Gastroesophageal sphincter (tissue), 4 donors: Measurements from ENCODE around the gene RNASET2. TPM values are rescaled to one million over a fixed set of nuclear protein-coding genes. Genes with fewer than 3 reads are reported as not detected.

Experiments
- ATAC-seq: fragments of 150-250 bp; one replicate; pipeline ENCODE4 v1.9.1; 2016; ENCODE audit warnings: mild to moderate bottlenecking, moderate library complexity
- H3K27ac ChIP-seq, 4 donors: fragments of 200-600 bp; sonication (generic) in 3 of 4; 1 replicate in 3 of 4; 2 replicates in 1 of 4; pipeline ENCODE4 v1.5.1; 2016 to 2019
- H3K27me3 ChIP-seq: fragments of 200-600 bp; sonication (generic); one replicate; pipeline ENCODE4 v1.5.1; 2019
- H3K36me3 ChIP-seq, 2 donors: fragments of 200-600 bp; sonication (generic); one replicate each; pipeline ENCODE4 v1.5.1; 2019; ENCODE audit warnings: control low read depth in 1 of 2
- H3K4me1 ChIP-seq, 3 donors: fragments of 200-600 bp; sonication (generic); 1 replicate in 2 of 3; 2 replicates in 1 of 3; pipeline ENCODE4 v1.5.1; 2016 to 2019; ENCODE audit warnings: control low read depth in 2 of 3
- H3K4me3 ChIP-seq, 2 donors: fragments of 200-600 bp; sonication (generic); one replicate each; pipeline ENCODE4 v1.5.1; 2019; ENCODE audit warnings: mild to moderate bottlenecking in 1 of 2, moderate library complexity in 1 of 2
- H3K9me3 ChIP-seq, 3 donors: fragments of 200-600 bp; sonication (generic); one replicate each; pipeline ENCODE4 v1.5.1; 2017 to 2019; ENCODE audit warnings: control low read depth in 2 of 3
- CTCF ChIP-seq, 4 experiments: fragments of 200-600 bp in 2 of 4; fragments of 450-650 bp in 2 of 4; sonication (generic) in 1 of 4; IDR thresholded peaks; one replicate each; pipeline ENCODE4 v1.5.1; 2017 to 2019; ENCODE audit warnings: antibody characterized with exemption in 4 of 4, mild to moderate bottlenecking in 2 of 4, moderate library complexity in 2 of 4
- EP300 ChIP-seq: sonication (generic); formaldehyde crosslinking; IDR thresholded peaks from one replicate; pipeline ENCODE4 v1.6.1; 2017; ENCODE audit warnings: antibody characterized with exemption, mild to moderate bottlenecking
- POLR2A ChIP-seq, 2 donors: fragments of 450-650 bp; IDR thresholded peaks; one replicate each; pipeline ENCODE4 v1.6.1; 2017; ENCODE audit warnings: antibody characterized with exemption in 2 of 2, mild to moderate bottlenecking in 2 of 2, moderate library complexity in 1 of 2
- POLR2AphosphoS5 ChIP-seq: sonication (generic); formaldehyde crosslinking; IDR thresholded peaks from one replicate; pipeline ENCODE4 v1.6.1; 2017; ENCODE audit warnings: antibody characterized with exemption
- WGBS, 2 donors: methylation state at CpG; one replicate each; pipeline ENCODE4 v1.1.5; 2018; ENCODE audit warnings: low coverage in 1 of 2; 5-methylcytosine and 5-hydroxymethylcytosine counted together
- total RNA-seq, 4 donors: library from RNA; depleted of rRNA; stranded (reverse); fragments of >200 nt; gene quantifications; one replicate each; pipeline ENCODE4 v1.1.0, GENCODE V29; 2016

The RNASET2 gene
- total RNA-seq, 4 donors from 2014 or later = 18.4 to 46.6 (median 26.2) TPM

GRCh38 chr6:166939894-166940293 lies 16.5 kb downstream of the RNASET2 start:
- no peaks in the 10 kb centered on the region for H3K27me3 ChIP-seq
- no peak for ATAC-seq
- no peaks in the 10 kb centered on the region for H3K4me1 ChIP-seq
- no peak overlapping the region for H3K4me3 ChIP-seq
- H3K36me3 ChIP-seq = peaks cover 0 to 67% of the 10 kb centered on the region in 2 donors
- no peak for TF ChIP-seq POLR2A (IDR thresholded peaks at IDR 0.05)
- TF ChIP-seq CTCF (IDR thresholded peaks at IDR 0.05) = no peak
- no peak for TF ChIP-seq POLR2AphosphoS5
- no peak for TF ChIP-seq EP300
- 86 to 92% methylated on average over 6 to 7 of the region's 7 CpGs for WGBS, 2 donors
- no peaks in the 10 kb centered on the region for H3K9me3 ChIP-seq
- H3K27ac ChIP-seq = no peak overlapping the region

- no peak for ATAC-seq
- Histone ChIP-seq H3K4me3 (no peak overlapping the region), H3K27me3 (no peaks in the 10 kb centered on the region), H3K4me1 (no peaks in the 10 kb centered on the region), H3K27ac (no peak overlapping the region), H3K9me3 (no peaks in the 10 kb centered on the region), H3K36me3 (peaks cover 0 to 72% of the 10 kb centered on the region in 2 donors)
- WGBS, 2 donors = 73 to 76% methylated on average over 4 of the region's 4 CpGs
- TF ChIP-seq EP300 (no peak), CTCF (IDR thresholded peaks at IDR 0.05) (no peak), POLR2AphosphoS5 (no peak), POLR2A (IDR thresholded peaks at IDR 0.05) (no peak)
Observed at GRCh38 chr6:166939345-166939744, 17.0 kb downstream of the RNASET2 start.

- 96% methylated on average over 4 of the region's 8 CpGs; no CpG with 5 or more reads in 1 of the 2 donors for WGBS, 2 donors
- H3K36me3 ChIP-seq = peaks cover 0 to 77% of the 10 kb centered on the region in 2 donors
- no peak for ATAC-seq
Observed at GRCh38 chr6:166938704-166939103, 17.6 kb downstream of the RNASET2 start.

GRCh38 chr6:166938150-166938549 lies 18.2 kb downstream of the RNASET2 start:
- no peak for ATAC-seq
- no peaks in the 10 kb centered on the region for H3K9me3 ChIP-seq
- H3K27me3 ChIP-seq = no peaks in the 10 kb centered on the region
- H3K27ac ChIP-seq = no peak overlapping the region
- WGBS, 2 donors = 81 to 90% methylated on average over 4 to 11 of the region's 12 CpGs
- no peak overlapping the region for H3K4me3 ChIP-seq
- no peak for TF ChIP-seq POLR2A (IDR thresholded peaks at IDR 0.05)
- no peak for TF ChIP-seq CTCF (IDR thresholded peaks at IDR 0.05)
- TF ChIP-seq EP300 = no peak
- no peak for TF ChIP-seq POLR2AphosphoS5
- no peaks in the 10 kb centered on the region for H3K4me1 ChIP-seq
- peaks cover 0 to 77% of the 10 kb centered on the region in 2 donors for H3K36me3 ChIP-seq

More at GRCh38 chr6:166938704-166939103, 17.6 kb downstream of the RNASET2 start:
- Histone ChIP-seq H3K4me3 (no peak overlapping the region), H3K27ac (no peak overlapping the region), H3K27me3 (no peaks in the 10 kb centered on the region), H3K9me3 (no peaks in the 10 kb centered on the region), H3K4me1 (no peaks in the 10 kb centered on the region)
- no peak for TF ChIP-seq EP300
- no peak for TF ChIP-seq CTCF (IDR thresholded peaks at IDR 0.05)
- no peak for TF ChIP-seq POLR2AphosphoS5
- no peak for TF ChIP-seq POLR2A (IDR thresholded peaks at IDR 0.05)

- Histone ChIP-seq H3K27me3 (no peaks in the 10 kb centered on the region), H3K4me1 (no peaks in the 10 kb centered on the region), H3K36me3 (peaks cover 0 to 77% of the 10 kb centered on the region in 2 donors), H3K4me3 (no peak overlapping the region), H3K9me3 (no peaks in the 10 kb centered on the region), H3K27ac (no peak overlapping the region)
- ATAC-seq = no peak
- WGBS, 2 donors = 88 to 94% methylated on average over 7 to 8 of the region's 8 CpGs
- TF ChIP-seq CTCF (IDR thresholded peaks at IDR 0.05) = no peak
- no peak for TF ChIP-seq EP300
- TF ChIP-seq POLR2A (IDR thresholded peaks at IDR 0.05) = no peak
- no peak for TF ChIP-seq POLR2AphosphoS5
Observed at GRCh38 chr6:166937746-166938145, 18.6 kb downstream of the RNASET2 start.
